ENCODE measurements around the gene KCNA1. TPM values are rescaled to one million over a fixed set of nuclear protein-coding genes. Genes with fewer than 3 reads are reported as not detected.

Gene KCNA1
- total and polyA plus RNA-seq, 2 of the 4 experiments (the other 2 are of a cell fraction), result not detected

GRCh38 chr12:4932576-4932975 is 22.9 kb downstream of the KCNA1 start:
- DNase-seq (no peak), ATAC-seq (ENCODE audit: low read depth) (no peak)
- no peaks in the 10 kb centered on the region for H4K20me1 ChIP-seq (ENCODE audit: insufficient read depth, low read length)
- in situ Hi-C loops (cut with MboI; ENCODE audit: low sequenced_read_pairs) (no loop called here), dilution Hi-C loops (cut with HindIII; ENCODE audit: low sequenced_read_pairs, unreplicated experiment) (no loop called here), intact Hi-C loops (cut with micrococcal nuclease) (no loop called here)
- H3K4ac ChIP-seq (ENCODE audit: low read depth, low read length), result no peak overlapping the region
- no peak overlapping the region for H2AFZ ChIP-seq (replicated peaks; ENCODE audit: low read length, poor library complexity)
- H2BK5ac ChIP-seq (ENCODE audit: low read depth, low read length, poor library complexity, severe bottlenecking), result no peak overlapping the region
- no peak overlapping the region for H4K91ac ChIP-seq (ENCODE audit: insufficient read depth, low read depth, low read length)
- H3K36me3 ChIP-seq (ENCODE audit: control insufficient read depth, insufficient read depth, low read length), result no peaks in the 10 kb centered on the region
- ChIA-PET CTCF (no interaction called here), POLR2A (ENCODE audit: unreplicated experiment) (no interaction called here)
- no peaks in the 10 kb centered on the region for H3K79me1 ChIP-seq (ENCODE audit: low read depth in 1 of 2, low read length in 2 of 2)
- H3K4me3 ChIP-seq (ENCODE audit: insufficient read depth, low read depth, low read length), result no peak overlapping the region
- TF ChIP-seq RAD21 (IDR thresholded peaks at IDR 0.05; ENCODE audit: low read length), result no peak
- no peak for TF ChIP-seq CEBPB (IDR thresholded peaks at IDR 0.05; ENCODE audit: low read depth, low read length)
- no peak for TF ChIP-seq SMC3 (IDR thresholded peaks at IDR 0.05; ENCODE audit: low read depth, low read length)
- TF ChIP-seq USF2 (IDR thresholded peaks at IDR 0.05; ENCODE audit: low read depth, low read length), result no peak
- no peak for TF ChIP-seq CHD1 (IDR thresholded peaks at IDR 0.05; ENCODE audit: low read depth, low read length)
- TF ChIP-seq RFX5 (IDR thresholded peaks at IDR 0.05; ENCODE audit: low read depth, low read length), result no peak
- TF ChIP-seq CTCF (conservative IDR thresholded peaks at IDR 0.05; ENCODE audit: low read depth, low read length), result no peak
- no peak for TF ChIP-seq BHLHE40 (IDR thresholded peaks at IDR 0.05; ENCODE audit: low read depth, low read length)
- TF ChIP-seq FOS (IDR thresholded peaks at IDR 0.05; ENCODE audit: low read depth, low read length), result no peak
- no peak for TF ChIP-seq MAZ (IDR thresholded peaks at IDR 0.05; ENCODE audit: borderline replicate concordance, low read depth, low read length)
- TF ChIP-seq ELK1 (IDR thresholded peaks at IDR 0.05; ENCODE audit: borderline replicate concordance, low read depth, low read length), result no peak
- no peak for TF ChIP-seq MAFK (IDR thresholded peaks at IDR 0.05; ENCODE audit: low read depth, low read length)
- TF ChIP-seq POLR2A (IDR thresholded peaks at IDR 0.05; ENCODE audit: low read depth, low read length), result no peak
- no peak for TF ChIP-seq MXI1 (IDR thresholded peaks at IDR 0.05; ENCODE audit: borderline replicate concordance, low read depth, low read length)
- no peak for TF ChIP-seq NFE2L2 (IDR thresholded peaks at IDR 0.05; ENCODE audit: low read depth, low read length)
- H3K27ac ChIP-seq (ENCODE audit: insufficient read depth, low read length), result no peak overlapping the region
- no peak overlapping the region for H2AK5ac ChIP-seq (ENCODE audit: low read depth, low read length)
- no peaks in the 10 kb centered on the region; the same call in 1 of the 2 replicates for H3K27me3 ChIP-seq (ENCODE audit: control insufficient read depth, insufficient read depth, low read length)
- no peak overlapping the region for H2BK20ac ChIP-seq (ENCODE audit: low read depth, low read length)
- H4K5ac ChIP-seq (ENCODE audit: low read depth, low read length), result no peak overlapping the region
- no peaks in the 10 kb centered on the region for H3K9me3 ChIP-seq (ENCODE audit: control insufficient read depth, insufficient read depth, low read length)
- H3K9me1 ChIP-seq (ENCODE audit: insufficient read depth, low read length), result no peaks in the 10 kb centered on the region
- no peaks in the 10 kb centered on the region for H3K4me1 ChIP-seq (ENCODE audit: control insufficient read depth, insufficient read depth, low read length)
- no peak overlapping the region for H3K23ac ChIP-seq (ENCODE audit: low read depth, low read length)
- H2AK9ac ChIP-seq (replicated peaks; ENCODE audit: low read depth, low read length, poor library complexity), result no peak overlapping the region
- WGBS, 2 experiments (ENCODE audit: extremely low coverage in 2 of 2, insufficient read length in 1 of 2), result 66% methylated on average over 6 of the region's 6 CpGs; no CpG with 5 or more reads in 1 of the 2 experiments
- no peak overlapping the region for H4K8ac ChIP-seq (ENCODE audit: low read depth in 2 of 2, low read length in 2 of 2)
- H3K18ac ChIP-seq (ENCODE audit: low read depth, low read length), result no peak overlapping the region
- no peak overlapping the region for H2BK15ac ChIP-seq (ENCODE audit: low read depth, low read length)
- H3K9ac ChIP-seq (ENCODE audit: low read depth, low read length), result no peak overlapping the region
- BruUV-seq (replicated peaks), result no TSS peak
- no peak overlapping the region for H3K4me2 ChIP-seq (ENCODE audit: low read depth, low read length)
- no peak overlapping the region for H2BK120ac ChIP-seq (ENCODE audit: low read depth, low read length)
- no peak overlapping the region for H3K14ac ChIP-seq (replicated peaks; ENCODE audit: low read depth, low read length)
- no peak overlapping the region for H3K56ac ChIP-seq (ENCODE audit: extremely low read depth, insufficient read depth, low read length)

Data from IMR-90 (cell line).